Astrocyte (in vitro differentiated cells and primary cell): ENCODE measurements around the gene PBX1.

Experiments used
- EZH2 ChIP-seq: IDR thresholded peaks from 2 replicates; pipeline ENCODE4 v1.6.1; 2012; ENCODE audit warnings: mild to moderate bottlenecking, low read length, inconsistent platforms; ENCODE audit not compliant: insufficient read depth
- TF ChIP-seq, protein P1 (sequence below): IDR thresholded peaks from 2 replicates; pipeline ENCODE4 v1.5.1; 2011; ENCODE audit warnings: low read depth, mild to moderate bottlenecking, inconsistent platforms, low read length, moderate library complexity; ENCODE audit not compliant: insufficient read depth

DNA sequence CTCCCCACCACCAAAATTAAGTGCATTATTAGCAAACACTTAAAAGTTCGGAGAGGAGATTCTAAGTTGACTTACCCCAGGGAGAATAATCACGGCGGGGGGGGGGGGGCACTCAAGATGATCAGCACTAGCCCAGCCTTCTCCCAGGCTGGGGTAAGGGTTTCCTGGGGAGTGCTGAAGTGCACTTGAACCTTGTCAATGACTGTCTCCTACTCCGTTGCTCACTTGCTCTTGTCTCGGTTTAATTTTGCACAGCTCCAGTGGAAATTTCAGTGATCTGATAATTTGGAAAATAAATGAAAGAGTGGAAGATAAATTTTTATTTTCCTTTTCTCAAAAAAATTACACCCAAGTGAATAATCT, 59.2 kb downstream of the PBX1 start:
- no peak for TF ChIP-seq EZH2
- TF ChIP-seq, protein P1, sequence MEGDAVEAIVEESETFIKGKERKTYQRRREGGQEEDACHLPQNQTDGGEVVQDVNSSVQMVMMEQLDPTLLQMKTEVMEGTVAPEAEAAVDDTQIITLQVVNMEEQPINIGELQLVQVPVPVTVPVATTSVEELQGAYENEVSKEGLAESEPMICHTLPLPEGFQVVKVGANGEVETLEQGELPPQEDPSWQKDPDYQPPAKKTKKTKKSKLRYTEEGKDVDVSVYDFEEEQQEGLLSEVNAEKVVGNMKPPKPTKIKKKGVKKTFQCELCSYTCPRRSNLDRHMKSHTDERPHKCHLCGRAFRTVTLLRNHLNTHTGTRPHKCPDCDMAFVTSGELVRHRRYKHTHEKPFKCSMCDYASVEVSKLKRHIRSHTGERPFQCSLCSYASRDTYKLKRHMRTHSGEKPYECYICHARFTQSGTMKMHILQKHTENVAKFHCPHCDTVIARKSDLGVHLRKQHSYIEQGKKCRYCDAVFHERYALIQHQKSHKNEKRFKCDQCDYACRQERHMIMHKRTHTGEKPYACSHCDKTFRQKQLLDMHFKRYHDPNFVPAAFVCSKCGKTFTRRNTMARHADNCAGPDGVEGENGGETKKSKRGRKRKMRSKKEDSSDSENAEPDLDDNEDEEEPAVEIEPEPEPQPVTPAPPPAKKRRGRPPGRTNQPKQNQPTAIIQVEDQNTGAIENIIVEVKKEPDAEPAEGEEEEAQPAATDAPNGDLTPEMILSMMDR = no peak
